ENCODE measurements around the gene MYO9A.
"Not testable (repeated sequence)": the region's sequence is repeated elsewhere in the genome, so short reads cannot be mapped to it uniquely, and the experiment has no call there.

The MYO9A gene

DNA sequence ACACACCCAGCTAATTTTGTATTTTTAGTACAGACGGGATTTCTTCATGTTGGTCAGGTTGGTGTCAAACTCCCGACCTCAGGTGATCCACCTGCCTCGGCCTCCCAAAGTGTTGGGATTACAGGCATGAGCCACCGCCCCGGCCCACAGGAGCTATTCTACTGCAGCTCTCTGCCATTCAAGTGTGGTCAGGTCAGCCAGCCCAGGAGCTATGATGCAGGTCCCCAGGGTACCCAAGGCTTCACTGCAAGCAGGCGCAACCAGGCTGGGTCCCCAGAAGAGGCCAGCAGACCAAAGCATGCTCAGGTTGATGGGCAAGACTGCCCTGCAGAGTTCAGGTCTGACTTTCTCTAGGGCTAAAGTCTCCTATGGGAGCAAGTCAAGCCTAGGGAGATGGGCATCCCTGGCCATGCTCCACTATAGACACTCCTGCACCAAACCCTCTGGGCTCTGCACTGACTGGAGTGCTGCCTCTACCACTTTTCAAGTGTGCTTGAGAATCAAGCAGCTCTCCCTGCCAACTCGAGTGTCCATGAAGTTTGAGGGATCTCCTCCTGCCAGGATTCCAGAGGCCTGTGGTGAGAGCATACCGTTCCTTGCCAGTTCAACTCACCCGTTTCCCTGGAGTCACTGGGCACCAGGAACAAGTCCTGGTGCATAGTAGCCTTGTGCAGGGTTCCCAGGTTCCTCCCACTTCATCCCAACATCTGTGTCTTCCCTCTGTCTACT is 30.9 kb downstream of the MYO9A start:
- no peak for DNase-seq

DNA sequence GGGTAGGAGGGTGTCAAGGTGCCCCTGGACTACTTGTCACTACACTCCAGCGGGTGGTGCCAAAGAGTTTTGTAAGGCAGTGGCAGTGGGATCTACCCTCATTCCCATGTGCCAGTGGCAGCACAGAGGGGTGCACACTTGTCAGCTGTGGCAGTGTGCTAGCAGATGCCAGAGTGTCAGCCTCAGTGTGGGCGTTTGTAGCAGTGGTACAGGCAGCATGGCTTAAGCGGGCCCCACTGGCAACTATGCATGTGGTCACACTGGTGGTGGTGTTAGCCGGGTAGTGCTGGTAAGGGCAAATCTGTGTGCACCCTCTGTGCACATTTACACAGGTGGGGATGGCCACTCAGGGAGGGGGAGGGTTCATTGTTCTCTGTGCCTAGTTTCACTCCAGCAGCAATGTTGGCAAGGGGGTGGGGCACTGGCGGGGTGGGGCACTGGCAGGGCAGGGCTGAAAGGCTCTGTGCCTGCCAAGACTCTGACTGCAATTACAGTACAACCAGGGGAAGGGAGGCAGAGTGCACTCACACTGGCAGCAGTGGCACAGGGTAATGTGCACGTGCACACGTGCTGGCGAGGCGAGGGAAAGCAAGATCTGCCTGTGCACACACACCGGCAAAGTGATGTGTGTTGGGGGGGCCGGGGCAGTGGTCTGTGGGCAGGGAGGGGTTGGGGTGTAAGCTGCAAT is 31.8 kb downstream of the MYO9A start:
- no peak for DNase-seq

GRCh38 chr15:72082176-72082575 is 35.8 kb downstream of the MYO9A start:
- DNase-seq = peak; percentile 71

DNA sequence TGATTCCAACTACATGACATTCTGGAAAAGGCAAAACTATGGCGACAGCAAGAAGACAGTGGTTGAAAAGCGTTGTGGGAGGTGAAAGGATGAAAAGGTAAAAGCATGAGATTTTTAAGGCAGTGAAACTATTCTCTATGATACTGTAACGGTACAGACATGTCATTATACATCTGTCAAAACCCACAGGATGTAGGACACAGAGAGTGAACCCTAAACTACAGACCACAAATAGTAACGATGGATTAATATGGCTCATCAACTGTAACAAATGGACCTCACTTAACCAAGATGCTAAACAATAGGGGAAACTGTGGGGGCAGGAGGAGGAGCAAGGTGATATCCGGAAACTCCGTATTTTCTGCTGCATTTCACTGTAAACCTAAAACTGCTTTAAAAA is 39.1 kb downstream of the MYO9A start:
- no peak for DNase-seq

- DNase-seq = peak; percentile 36
Measured at GRCh38 chr15:72077950-72078349, 40.0 kb downstream of the MYO9A start.

GRCh38 chr15:72074335-72075060 is 43.5 kb downstream of the MYO9A start:
- no peak for DNase-seq

DNA sequence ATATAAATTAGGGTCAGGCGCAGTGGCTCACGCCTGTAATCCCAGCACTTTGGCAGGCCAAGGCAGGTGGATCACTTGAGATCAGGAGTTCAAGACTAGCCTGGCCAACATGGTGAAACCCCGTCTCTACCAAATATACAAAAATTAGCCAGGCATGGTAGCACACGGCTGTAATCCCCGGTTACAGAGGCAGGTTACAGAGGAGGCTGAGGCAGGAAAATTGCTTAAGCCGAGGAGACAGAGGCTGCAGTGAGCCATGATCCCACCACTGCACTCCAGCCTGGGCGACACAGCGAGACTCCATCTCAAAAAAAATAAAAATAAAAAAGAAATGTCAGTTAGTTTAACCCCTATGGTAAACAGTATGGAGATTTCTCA is 46.5 kb downstream of the MYO9A start:
- not testable (repeated sequence) for DNase-seq

- no peak for DNase-seq
Measured at GRCh38 chr15:72070817-72071447, 47.0 kb downstream of the MYO9A start.

DNA sequence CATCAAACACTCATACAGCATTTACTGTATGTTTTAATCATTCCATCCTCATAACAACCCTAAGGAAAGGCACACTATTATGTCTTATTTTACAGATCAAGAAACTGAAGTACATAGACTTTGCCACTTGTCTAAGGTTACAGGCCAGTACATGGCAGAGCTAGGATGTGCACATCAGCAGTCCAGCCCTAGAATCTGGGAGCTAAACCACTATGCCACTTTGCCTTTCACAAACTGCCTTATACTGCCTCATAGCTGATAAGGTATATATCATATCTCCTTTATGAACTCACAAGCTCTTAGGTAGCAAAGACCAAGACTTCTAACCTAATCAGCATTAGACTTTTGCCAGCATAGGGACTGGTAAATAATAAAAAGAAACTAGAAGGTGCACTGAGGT is 49.1 kb downstream of the MYO9A start:
- DNase-seq = no peak

GRCh38 chr15:72065801-72066200 is 52.1 kb downstream of the MYO9A start:
- no peak for DNase-seq

GRCh38 chr15:72063186-72063585 is 54.8 kb downstream of the MYO9A start:
- peak; percentile 9 for DNase-seq

- no peak for DNase-seq
Measured at GRCh38 chr15:72062319-72062718, 55.6 kb downstream of the MYO9A start.

DNA sequence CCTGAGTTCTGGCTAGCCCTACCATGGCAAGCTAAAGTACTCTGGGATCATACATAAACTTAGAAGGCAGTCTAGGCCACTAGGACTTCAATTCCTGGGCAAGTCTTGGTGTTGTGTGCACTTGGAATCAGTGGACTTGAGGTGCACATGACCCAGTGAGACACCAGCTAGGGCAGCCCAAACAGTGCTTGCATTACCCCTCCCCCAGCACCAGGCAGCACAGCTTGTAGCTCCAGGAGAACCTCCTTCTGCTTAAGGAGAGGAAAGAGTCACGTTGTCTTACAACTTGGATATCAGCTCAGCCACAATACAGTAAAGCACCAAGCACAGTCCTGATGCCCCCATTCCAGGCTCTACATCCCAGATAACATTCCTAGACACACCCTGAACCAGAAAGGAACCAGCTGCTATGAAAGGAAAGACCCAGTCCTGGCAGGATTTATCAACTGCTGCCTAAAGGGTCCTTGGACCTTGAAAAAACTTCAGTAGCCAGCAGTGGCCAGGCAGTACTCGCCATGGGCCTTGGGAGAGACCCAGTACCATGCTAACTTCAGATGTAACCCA is 57.2 kb downstream of the MYO9A start:
- no peak for DNase-seq

GRCh38 chr15:72058585-72058984 is 59.4 kb downstream of the MYO9A start:
- DNase-seq = no peak

DNA sequence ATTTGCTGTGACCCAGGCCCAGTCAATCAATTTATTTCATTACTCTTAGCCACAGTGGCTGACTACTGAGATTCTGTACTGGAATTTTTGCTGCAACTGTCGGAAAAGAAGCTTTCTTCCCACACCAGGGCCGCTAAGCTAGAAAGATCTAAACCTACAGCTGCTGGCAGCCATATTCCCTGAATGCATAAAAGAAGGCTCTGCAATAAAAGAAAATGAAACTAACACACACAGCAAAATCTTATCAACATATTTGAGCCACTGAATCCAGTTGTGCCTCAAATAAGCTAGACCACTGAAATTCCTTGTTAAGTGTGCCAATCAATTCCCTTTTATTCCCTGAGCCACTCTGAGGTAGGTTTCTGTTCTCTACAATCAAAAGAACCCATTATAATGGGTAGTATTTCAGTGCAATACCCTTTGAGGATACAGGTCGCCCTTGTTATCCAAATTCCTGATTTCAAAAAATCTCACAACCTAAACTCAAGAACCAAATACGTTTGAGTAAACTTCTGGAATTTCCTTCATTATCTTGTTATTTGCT is 60.3 kb downstream of the MYO9A start:
- no peak for DNase-seq

DNA sequence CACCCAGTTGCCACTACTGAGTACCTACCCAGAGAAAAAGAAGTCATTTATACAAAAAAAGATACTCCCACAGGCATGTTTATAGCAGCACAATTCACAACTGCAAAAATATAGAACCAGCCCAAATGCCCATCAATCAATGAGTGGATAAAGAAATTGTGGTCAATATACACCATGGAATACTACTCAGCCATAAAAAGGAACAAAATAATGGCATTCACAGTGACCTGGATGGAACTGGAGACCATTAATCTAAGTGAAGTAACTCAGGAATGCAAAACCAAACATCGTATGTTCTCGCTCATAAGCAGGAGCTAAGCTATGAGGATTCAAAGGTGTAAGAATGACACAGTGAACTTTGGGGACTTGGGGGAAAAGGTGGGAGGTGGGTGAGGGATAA is 61.7 kb downstream of the MYO9A start:
- DNase-seq = not testable (repeated sequence)

- DNase-seq = not testable (repeated sequence)
Measured at GRCh38 chr15:72053297-72053696, 64.7 kb downstream of the MYO9A start.

- peak; percentile 15 for DNase-seq
Measured at GRCh38 chr15:72050700-72051099, 67.2 kb downstream of the MYO9A start.

GRCh38 chr15:72047020-72047419 is 70.9 kb downstream of the MYO9A start:
- DNase-seq = peak; percentile 39

DNA sequence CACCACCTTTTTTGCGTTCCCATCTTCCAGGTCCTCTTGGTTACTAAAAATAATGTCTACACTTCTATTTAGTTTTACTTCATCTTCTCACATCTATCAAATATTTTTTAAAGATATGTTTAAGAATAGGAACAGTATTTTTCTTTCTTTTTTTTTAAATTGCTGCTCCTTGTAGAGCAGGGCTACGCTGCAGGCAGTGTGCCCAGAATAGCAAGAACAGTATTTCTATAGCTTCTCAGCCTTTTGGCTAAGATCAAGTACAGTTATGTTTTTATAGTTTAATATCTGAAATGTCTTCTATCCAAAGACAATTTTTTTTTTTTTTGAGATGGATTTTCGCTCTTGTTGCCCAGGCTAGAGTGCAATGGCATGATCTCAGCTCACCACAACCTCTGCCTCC is 73.0 kb downstream of the MYO9A start:
- DNase-seq = no peak

DNA sequence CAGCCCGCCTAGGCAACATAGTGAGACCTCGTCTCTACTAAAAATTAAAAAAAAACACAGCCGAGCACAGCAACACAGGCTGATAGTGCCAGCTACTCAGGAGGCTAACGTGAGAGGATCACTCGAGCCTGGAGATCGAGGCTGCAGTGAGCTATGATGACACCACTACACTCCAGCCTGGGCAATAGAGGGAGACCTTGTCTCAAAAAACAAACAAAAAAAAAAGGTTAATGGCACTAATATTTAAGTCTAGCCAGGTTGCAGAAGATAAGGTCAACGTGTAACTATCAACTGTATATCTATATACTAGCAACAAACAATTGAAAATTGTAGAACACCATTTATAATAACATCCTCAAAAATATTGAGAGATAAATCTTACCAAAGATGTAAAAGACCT is 75.1 kb downstream of the MYO9A start:
- no peak for DNase-seq

DNA sequence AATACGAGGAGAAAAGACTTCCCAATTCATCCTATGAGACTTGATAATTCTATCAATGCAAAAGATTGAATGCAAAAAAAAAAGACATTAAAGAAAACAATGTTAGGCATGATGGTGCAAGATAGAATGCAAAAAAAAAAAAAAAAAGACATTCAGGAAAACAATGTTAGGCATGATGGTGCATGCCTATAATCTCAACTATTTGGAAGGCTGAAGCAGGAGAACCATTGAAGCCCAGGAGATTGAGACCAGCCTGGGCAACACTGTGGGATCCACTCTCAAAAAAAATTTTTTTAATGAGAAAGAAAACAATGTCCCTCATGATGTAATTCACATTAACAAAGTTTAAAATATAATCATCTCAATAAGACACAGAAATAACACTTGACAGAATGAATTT is 75.9 kb downstream of the MYO9A start:
- DNase-seq = peak; percentile 36

DNA sequence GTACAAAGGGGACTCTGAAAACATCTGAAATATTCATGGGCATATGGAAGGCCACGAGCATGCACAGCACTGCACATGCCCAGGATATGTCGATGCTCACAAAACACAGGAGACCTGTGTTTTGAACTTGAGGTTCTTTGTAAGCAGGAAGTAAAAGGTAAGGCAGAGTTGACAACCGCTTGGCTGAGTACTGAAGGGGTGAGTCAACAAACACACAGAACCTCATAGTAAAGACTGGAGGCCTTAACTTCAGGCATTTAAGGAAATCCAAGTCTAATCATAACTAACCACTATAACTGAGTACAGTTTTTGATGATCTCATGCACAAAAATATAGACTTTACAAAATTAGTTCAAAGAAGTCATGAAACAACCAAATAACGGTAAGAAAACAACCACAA is 80.6 kb downstream of the MYO9A start:
- DNase-seq = peak; percentile 21

Measured in fibroblast of skin of back (primary cell).